Activated CD4-positive, alpha-beta memory T cell treated with anti-CD3 and anti-CD28 coated beads for 36 hours (primary cell): ENCODE measurements around the gene MARCKS. TPM values are rescaled to one million over a fixed set of nuclear protein-coding genes. Genes with fewer than 3 reads are reported as not detected.

ENCODE experiments used
- CTCF ChIA-PET: fragments of 350-600 bp; sonication (Branson Sonifier 250); formaldehyde crosslinking; loops from one replicate; lab custom pipeline; 2021; ENCODE audit warnings: antibody characterized with exemption, inconsistent platforms; lab: Charles Lee
- POLR2A ChIA-PET: fragments of 350-600 bp; sonication (Branson Sonifier 250); formaldehyde crosslinking; loops from one replicate; lab custom pipeline; 2021; ENCODE audit warnings: antibody characterized with exemption; lab: Charles Lee
- DNase-seq: peaks from one replicate; pipeline ENCODE4 v3.0.0-alpha.2; 2020
- H3K27ac Mint-ChIP-seq: one replicate; pipeline ENCODE4 v1.8.0; 2021; ENCODE audit warnings: mixed read lengths
- H3K27me3 Mint-ChIP-seq: one replicate; pipeline ENCODE4 v1.8.0; 2021; ENCODE audit warnings: mixed read lengths
- H3K36me3 Mint-ChIP-seq: one replicate; pipeline ENCODE4 v1.8.0; 2021; ENCODE audit warnings: mixed read lengths
- H3K4me1 Mint-ChIP-seq: one replicate; pipeline ENCODE4 v1.8.0; 2021; ENCODE audit warnings: low read depth, mixed read lengths
- H3K4me3 Mint-ChIP-seq: one replicate; pipeline ENCODE4 v1.8.0; 2021; ENCODE audit warnings: mild to moderate bottlenecking, mixed read lengths
- H3K9me3 Mint-ChIP-seq: one replicate; pipeline ENCODE4 v1.8.0; 2021; ENCODE audit warnings: mixed read lengths
- intact Hi-C: fragments of 100-400 bp; cut with micrococcal nuclease; formaldehyde crosslinking; loops from one replicate; pipeline ENCODE4 v1.15.1; 2023
- total RNA-seq, 2 experiments: library from RNA; stranded (reverse); gene quantifications; one replicate each; pipeline ENCODE4 v1.2.3, GENCODE V29; 2021

Gene MARCKS
- total RNA-seq, 2 experiments from 2014 or later: 0.07 to 0.15 TPM

DNA sequence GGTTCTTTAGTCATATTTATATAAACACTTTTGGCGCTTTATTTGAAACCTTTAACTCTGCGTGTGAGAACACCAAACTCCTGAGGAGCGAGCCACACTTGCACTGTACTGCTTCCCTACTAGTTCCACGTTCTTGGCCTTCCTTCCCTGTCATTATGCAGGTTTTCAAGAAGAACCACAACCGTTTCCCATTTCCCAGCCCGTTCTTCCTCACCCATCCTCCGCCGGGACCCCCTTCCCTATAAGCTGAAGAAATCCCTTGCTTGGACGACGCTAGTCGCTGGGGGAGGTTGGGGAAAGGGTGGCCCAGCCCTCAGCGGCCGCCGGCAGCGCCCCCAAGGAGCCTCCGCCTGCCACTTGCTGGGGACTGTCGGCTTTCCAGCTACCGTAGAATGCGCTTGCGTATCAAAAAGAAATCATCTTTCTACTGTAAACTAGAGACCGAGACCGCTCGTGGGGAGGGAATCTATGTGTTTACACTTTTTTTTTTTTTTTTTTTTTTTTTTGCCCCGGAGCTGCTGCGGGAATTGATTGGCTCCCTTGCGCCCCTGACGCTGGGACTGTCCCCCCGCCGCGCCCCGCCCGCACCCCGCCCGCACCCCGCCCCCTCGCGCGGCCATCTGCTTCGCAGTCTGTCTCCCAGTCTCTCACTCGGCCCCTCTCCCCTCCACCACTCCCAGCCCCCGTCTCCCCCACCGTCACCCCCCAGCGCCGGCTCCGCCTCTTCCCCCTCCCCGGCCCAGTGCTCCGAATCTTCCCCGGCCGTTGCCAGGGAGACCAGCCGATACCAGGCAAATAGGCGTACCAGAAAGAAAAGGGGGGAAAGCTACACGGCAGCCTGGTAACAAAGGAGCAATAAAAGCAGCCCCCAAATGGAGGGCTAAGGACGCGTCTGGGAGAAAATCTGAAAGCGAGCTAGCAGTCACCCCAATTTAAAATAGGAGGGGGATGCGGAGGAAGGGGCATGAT, 2.3 kb upstream of the MARCKS start:
- CTCF ChIA-PET: interaction anchor here (0.7 kb wide), 1 partner anchor 577 kb away, joined by 4 read pairs; no protein-coding TSS in a partner anchor
- POLR2A ChIA-PET: no interaction called here
- no peaks in the 10 kb centered on the region for H3K36me3 Mint-ChIP-seq
- DNase-seq: peak; percentile 14
- intact Hi-C loops: loop anchor here (5.0 kb wide), 3 partner anchors 163 to 1673 kb away; no protein-coding TSS in a partner anchor
- H3K27ac Mint-ChIP-seq: no peak overlapping the region
- H3K9me3 Mint-ChIP-seq: no peaks in the 10 kb centered on the region
- peaks cover 33% of the 10 kb centered on the region for H3K27me3 Mint-ChIP-seq
- H3K4me3 Mint-ChIP-seq: peak overlapping the region; percentile 14
- H3K4me1 Mint-ChIP-seq: peaks cover 12% of the 10 kb centered on the region

DNA sequence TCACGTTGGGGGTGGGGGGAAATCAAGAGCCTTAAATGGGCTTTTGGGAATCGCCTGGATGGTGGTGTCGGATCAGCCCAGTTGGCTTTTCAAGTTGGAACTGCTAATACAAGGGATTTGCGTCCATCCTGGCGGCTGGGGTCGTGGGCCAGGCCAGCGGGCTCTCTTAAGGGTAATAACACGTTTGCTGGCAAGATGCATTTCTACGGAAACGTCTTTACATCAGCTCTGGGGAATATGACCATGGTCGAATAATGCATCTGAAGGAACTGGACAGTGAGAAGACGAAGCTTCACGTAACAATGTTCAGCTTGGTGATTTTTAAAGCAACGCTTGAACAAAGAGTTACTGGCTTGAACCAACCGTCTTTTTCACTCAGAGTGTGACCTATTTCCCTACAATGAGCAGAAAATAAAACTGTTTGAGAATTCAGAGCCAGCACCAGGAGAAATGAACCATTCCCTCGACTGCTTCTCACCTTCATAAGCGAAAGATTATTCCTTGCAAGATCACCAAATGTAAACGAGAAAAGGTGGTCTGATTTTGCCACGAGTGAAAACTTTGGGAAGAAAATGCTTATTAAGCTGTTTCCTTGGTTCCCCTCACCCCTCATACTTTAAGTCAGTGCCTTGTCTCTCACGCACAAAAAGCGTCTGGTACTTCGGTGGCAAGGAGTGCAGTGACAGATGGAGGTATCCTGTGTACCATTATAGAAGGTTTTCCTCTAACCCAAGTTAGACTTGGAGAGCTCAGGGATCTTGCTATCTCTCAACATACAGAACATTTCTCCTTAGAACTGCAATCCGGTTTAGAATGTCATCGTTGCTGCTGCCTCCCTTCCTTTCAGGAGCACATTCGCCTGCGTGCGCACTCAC, 1.4 kb upstream of the MARCKS start:
- no peaks in the 10 kb centered on the region for H3K9me3 Mint-ChIP-seq
- peak; percentile 10 for DNase-seq
- CTCF ChIA-PET: no interaction called here
- H3K27me3 Mint-ChIP-seq: peaks cover 36% of the 10 kb centered on the region
- H3K27ac Mint-ChIP-seq: no peak overlapping the region
- intact Hi-C loops: loop anchor here (5.0 kb wide), 3 partner anchors 163 to 1673 kb away; no protein-coding TSS in a partner anchor
- peaks cover 15% of the 10 kb centered on the region for H3K4me1 Mint-ChIP-seq
- peak overlapping the region; percentile 34 for H3K4me3 Mint-ChIP-seq
- POLR2A ChIA-PET: interaction anchor here (0.8 kb wide), 1 partner anchor 225 kb away, joined by 3 read pairs; no protein-coding TSS in a partner anchor
- H3K36me3 Mint-ChIP-seq: no peaks in the 10 kb centered on the region

DNA sequence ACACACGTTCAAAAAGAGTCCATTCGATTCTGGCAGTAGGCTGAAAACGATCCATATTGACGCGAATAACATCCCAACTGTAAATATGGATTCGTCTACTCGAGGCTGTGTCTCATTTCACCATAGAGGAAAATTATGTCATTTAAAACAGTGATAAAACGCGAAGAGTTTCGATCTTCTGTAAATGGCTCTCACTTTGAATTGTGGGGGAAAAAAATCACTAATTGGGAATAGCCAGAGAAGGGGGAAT, 845 bp upstream of the MARCKS start:
- CTCF ChIA-PET: no interaction called here
- no peak overlapping the region for H3K4me3 Mint-ChIP-seq
- H3K4me1 Mint-ChIP-seq: peaks cover 16% of the 10 kb centered on the region
- intact Hi-C loops: loop anchor here (5.0 kb wide), 3 partner anchors 164 to 1674 kb away; no protein-coding TSS in a partner anchor
- no peaks in the 10 kb centered on the region for H3K36me3 Mint-ChIP-seq
- POLR2A ChIA-PET: interaction anchor here (0.8 kb wide), 1 partner anchor 226 kb away, joined by 3 read pairs; no protein-coding TSS in a partner anchor
- peaks cover 37% of the 10 kb centered on the region for H3K27me3 Mint-ChIP-seq
- DNase-seq: no peak
- no peak overlapping the region for H3K27ac Mint-ChIP-seq
- no peaks in the 10 kb centered on the region for H3K9me3 Mint-ChIP-seq

DNA sequence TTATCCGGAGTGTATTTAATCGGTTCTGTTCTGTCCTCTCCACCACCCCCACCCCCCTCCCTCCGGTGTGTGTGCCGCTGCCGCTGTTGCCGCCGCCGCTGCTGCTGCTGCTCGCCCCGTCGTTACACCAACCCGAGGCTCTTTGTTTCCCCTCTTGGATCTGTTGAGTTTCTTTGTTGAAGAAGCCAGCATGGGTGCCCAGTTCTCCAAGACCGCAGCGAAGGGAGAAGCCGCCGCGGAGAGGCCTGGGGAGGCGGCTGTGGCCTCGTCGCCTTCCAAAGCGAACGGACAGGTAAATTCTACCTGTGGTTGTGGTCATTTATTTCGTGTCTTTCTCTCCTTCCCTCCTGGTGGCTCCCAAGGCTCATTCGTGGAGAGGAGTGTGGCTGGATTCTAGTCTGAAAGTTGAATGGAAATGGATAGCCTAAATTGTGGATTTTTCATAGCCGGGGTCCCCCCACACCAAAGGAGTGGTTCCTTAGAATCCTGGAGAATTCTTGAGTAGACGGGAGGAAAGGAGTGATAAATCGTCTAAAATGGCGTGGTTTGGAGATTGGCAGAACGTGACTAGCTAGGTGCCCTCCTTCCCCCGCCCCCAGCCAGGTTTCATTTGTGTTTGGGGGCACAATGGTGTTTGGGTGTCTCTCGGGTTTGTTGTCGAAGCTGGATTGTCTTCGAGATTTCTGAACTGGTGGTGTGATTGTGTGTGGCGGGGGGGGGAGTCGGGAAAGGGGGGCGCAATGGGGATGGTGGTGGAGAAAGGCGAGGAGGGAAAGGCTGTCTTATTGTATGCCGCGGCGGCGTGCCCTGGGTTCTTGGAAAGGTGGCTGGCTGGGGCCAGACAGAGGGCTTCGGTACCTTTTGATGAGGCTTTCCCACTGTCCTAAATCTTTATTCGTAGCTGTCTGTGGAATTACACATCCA, 673 bp downstream of the MARCKS start:
- no peak overlapping the region for H3K4me3 Mint-ChIP-seq
- H3K36me3 Mint-ChIP-seq: no peaks in the 10 kb centered on the region
- no peak overlapping the region for H3K27ac Mint-ChIP-seq

DNA sequence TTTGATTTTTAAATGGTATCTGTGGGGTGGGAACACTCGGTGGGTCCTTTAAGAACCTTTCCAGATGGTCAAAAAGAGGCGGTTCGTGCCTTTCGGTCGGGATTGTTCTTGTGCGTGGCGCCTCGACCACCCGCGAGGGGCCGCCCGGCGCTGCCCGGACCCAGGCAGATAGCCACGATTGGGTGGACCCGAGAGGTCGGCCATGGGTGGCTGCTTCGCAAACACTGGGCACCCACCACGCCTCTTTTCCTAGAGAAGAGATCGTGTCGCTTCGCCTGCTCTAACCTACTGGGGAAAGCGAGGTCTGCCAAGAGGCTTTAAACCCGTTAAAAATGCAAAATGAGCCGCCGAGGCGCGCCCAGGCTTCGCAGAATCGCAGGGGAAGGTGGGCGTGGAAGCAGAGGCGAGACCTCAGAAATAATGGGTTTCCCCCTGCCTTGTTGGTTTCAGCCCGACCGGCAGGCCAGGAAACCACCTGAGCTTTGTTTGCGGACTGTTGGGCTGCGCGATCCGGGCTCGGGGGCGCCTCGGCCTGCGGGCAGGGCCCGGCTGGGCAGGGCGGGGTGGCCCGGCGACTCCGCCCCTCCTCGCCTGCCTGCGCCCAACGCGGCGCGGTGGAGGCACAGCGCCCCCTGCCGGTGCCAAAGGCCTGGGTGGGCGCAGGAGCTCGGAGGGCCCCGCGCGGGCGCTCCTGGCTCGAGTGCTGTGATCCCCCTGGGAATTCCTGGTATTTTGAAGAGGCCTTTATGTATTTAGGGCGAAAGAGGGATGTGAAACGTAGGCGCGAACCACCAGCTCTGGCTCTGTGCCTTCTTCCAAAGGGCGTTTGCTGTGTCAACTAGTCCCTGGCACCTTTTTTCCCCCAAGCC, 1.6 kb downstream of the MARCKS start:
- ChIA-PET CTCF (interaction anchor here (0.5 to 3.4 kb wide), 26 partner anchors 12 to 1772 kb away, joined by 3 to 38 read pairs (median 3); partner anchors contain the start of genes FAM229B and TUBE1), POLR2A (interaction anchor here (0.6 kb wide), 1 partner anchor 263 kb away, joined by 3 read pairs; no protein-coding TSS in a partner anchor)
- DNase-seq: peak; percentile 86
- no peaks in the 10 kb centered on the region for H3K36me3 Mint-ChIP-seq
- no peak overlapping the region for H3K4me3 Mint-ChIP-seq
- peaks cover 30% of the 10 kb centered on the region for H3K27me3 Mint-ChIP-seq
- H3K27ac Mint-ChIP-seq: no peak overlapping the region
- intact Hi-C loops: loop anchor here (2.0 to 5.0 kb wide), 5 partner anchors 166 to 1772 kb away; partner anchors contain the start of genes FAM229B and TUBE1
- H3K9me3 Mint-ChIP-seq: no peaks in the 10 kb centered on the region
- peaks cover 16% of the 10 kb centered on the region for H3K4me1 Mint-ChIP-seq

More for the DNA sequence above, 673 bp downstream of the MARCKS start:
- ChIA-PET POLR2A (no interaction called here), CTCF (interaction anchor here (0.5 to 3.4 kb wide), 17 partner anchors 13 to 1771 kb away, joined by 3 to 38 read pairs (median 3); partner anchors contain the start of genes FAM229B and TUBE1)
- peaks cover 16% of the 10 kb centered on the region for H3K4me1 Mint-ChIP-seq
- peaks cover 37% of the 10 kb centered on the region for H3K27me3 Mint-ChIP-seq
- peak; percentile 15 for DNase-seq
- no peaks in the 10 kb centered on the region for H3K9me3 Mint-ChIP-seq
- intact Hi-C loops: loop anchor here (2.0 to 5.0 kb wide), 5 partner anchors 166 to 1771 kb away; partner anchors contain the start of genes FAM229B and TUBE1

DNA sequence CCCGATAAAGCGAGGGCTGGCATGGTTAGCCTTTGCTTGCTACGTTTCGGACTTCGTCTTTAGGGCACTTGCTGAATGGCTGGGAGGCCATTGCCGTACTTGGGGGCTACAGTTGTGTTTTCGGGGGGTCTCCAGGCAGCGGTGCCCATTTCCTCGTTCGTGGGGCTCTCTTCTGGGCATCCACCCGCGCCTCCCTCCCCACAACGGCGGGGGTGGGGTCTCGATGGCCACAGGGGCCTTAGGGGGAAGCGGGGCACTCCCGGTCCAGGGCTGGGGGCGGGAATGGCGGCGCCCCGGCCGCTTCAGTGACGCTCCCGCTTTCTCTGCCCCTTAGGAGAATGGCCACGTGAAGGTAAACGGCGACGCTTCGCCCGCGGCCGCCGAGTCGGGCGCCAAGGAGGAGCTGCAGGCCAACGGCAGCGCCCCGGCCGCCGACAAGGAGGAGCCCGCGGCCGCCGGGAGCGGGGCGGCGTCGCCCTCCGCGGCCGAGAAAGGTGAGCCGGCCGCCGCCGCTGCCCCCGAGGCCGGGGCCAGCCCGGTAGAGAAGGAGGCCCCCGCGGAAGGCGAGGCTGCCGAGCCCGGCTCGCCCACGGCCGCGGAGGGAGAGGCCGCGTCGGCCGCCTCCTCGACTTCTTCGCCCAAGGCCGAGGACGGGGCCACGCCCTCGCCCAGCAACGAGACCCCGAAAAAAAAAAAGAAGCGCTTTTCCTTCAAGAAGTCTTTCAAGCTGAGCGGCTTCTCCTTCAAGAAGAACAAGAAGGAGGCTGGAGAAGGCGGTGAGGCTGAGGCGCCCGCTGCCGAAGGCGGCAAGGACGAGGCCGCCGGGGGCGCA, 2.4 kb downstream of the MARCKS start:
- H3K9me3 Mint-ChIP-seq: no peaks in the 10 kb centered on the region
- POLR2A ChIA-PET: interaction anchor here (0.6 kb wide), 1 partner anchor 263 kb away, joined by 3 read pairs; no protein-coding TSS in a partner anchor
- CTCF ChIA-PET: interaction anchor here (0.6 to 3.4 kb wide), 19 partner anchors 11 to 1773 kb away, joined by 3 to 38 read pairs (median 3); partner anchors contain the start of genes FAM229B and TUBE1
- H3K27ac Mint-ChIP-seq: no peak overlapping the region
- H3K4me3 Mint-ChIP-seq: no peak overlapping the region
- no peaks in the 10 kb centered on the region for H3K36me3 Mint-ChIP-seq
- no peak for DNase-seq
- peaks cover 16% of the 10 kb centered on the region for H3K4me1 Mint-ChIP-seq
- intact Hi-C loops: loop anchor here (2.0 to 5.0 kb wide), 5 partner anchors 167 to 1773 kb away; partner anchors contain the start of genes FAM229B and TUBE1
- peaks cover 30% of the 10 kb centered on the region for H3K27me3 Mint-ChIP-seq

DNA sequence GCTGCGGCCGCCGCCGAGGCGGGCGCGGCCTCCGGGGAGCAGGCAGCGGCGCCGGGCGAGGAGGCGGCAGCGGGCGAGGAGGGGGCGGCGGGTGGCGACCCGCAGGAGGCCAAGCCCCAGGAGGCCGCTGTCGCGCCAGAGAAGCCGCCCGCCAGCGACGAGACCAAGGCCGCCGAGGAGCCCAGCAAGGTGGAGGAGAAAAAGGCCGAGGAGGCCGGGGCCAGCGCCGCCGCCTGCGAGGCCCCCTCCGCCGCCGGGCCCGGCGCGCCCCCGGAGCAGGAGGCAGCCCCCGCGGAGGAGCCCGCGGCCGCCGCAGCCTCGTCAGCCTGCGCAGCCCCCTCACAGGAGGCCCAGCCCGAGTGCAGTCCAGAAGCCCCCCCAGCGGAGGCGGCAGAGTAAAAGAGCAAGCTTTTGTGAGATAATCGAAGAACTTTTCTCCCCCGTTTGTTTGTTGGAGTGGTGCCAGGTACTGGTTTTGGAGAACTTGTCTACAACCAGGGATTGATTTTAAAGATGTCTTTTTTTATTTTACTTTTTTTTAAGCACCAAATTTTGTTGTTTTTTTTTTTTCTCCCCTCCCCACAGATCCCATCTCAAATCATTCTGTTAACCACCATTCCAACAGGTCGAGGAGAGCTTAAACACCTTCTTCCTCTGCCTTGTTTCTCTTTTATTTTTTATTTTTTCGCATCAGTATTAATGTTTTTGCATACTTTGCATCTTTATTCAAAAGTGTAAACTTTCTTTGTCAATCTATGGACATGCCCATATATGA, 3.2 kb downstream of the MARCKS start:
- Mint-ChIP-seq H3K4me3 (no peak overlapping the region), H3K4me1 (peaks cover 16% of the 10 kb centered on the region)
- POLR2A ChIA-PET: no interaction called here

DNA sequence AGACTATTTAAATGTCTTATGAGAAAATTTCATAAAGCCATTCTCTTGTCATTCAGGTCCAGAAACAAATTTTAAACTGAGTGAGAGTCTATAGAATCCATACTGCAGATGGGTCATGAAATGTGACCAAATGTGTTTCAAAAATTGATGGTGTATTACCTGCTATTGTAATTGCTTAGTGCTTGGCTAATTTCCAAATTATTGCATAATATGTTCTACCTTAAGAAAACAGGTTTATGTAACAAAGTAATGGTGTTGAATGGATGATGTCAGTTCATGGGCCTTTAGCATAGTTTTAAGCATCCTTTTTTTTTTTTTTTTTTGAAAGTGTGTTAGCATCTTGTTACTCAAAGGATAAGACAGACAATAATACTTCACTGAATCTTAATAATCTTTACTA, 5.0 kb downstream of the MARCKS start:
- no peak for DNase-seq
- ChIA-PET POLR2A (no interaction called here), CTCF (interaction anchor here (1.2 kb wide), 1 partner anchor 556 kb away, joined by 4 read pairs; no protein-coding TSS in a partner anchor)
- Mint-ChIP-seq H3K36me3 (no peaks in the 10 kb centered on the region), H3K4me3 (no peak overlapping the region), H3K9me3 (no peaks in the 10 kb centered on the region), H3K4me1 (peaks cover 16% of the 10 kb centered on the region), H3K27me3 (peaks cover 34% of the 10 kb centered on the region), H3K27ac (no peak overlapping the region)
- intact Hi-C loops: no loop called here

More for the DNA sequence above, 3.2 kb downstream of the MARCKS start:
- Mint-ChIP-seq H3K27me3 (peaks cover 30% of the 10 kb centered on the region), H3K36me3 (no peaks in the 10 kb centered on the region), H3K27ac (no peak overlapping the region), H3K9me3 (no peaks in the 10 kb centered on the region)
- CTCF ChIA-PET: interaction anchor here (0.6 to 3.4 kb wide), 3 partner anchors 17 to 552 kb away, joined by 3 to 38 read pairs (median 3); no protein-coding TSS in a partner anchor
- no peak for DNase-seq
- intact Hi-C loops: no loop called here

DNA sequence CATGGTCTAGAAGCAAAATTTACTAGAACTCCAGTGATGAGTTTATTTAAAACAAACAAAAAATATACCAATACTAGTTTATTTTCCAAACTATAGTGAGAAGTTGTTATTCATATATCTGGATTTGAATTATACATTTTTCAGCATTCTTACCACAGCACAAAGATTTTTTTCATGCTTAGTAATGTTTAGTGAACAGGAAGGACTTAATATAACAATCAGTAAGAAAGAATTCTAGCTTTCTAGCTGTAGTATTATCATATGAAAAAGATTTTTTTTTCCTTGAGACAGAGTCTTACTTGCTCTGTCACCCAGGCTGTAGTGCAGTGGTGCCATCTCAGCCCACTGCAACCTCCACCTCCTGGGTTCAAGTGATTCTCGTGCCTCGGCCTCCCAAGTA, 13.8 kb downstream of the MARCKS start:
- POLR2A ChIA-PET: no interaction called here
- H3K4me1 Mint-ChIP-seq: peaks cover 7% of the 10 kb centered on the region
- no peaks in the 10 kb centered on the region for H3K9me3 Mint-ChIP-seq
- DNase-seq: no peak
- CTCF ChIA-PET: interaction anchor here (1.2 kb wide), 1 partner anchor 12 kb away, joined by 6 read pairs; no protein-coding TSS in a partner anchor
- H3K4me3 Mint-ChIP-seq: no peak overlapping the region
- peaks cover 29% of the 10 kb centered on the region for H3K27me3 Mint-ChIP-seq
- intact Hi-C loops: no loop called here
- no peaks in the 10 kb centered on the region for H3K36me3 Mint-ChIP-seq
- no peak overlapping the region for H3K27ac Mint-ChIP-seq
